Fibroblast of skin of right biceps (primary cell): Measurements from ENCODE around the gene SERINC2.
"Not testable (repeated sequence)": the region's sequence is repeated elsewhere in the genome, so short reads cannot be mapped to it uniquely, and the experiment has no call there.

ENCODE experiments used
- DNase-seq: peaks from one replicate; pipeline ENCODE4 v3.0.0-alpha.2; 2013

SERINC2 gene

GRCh38 chr1:31435471-31436409, 22.7 kb downstream of the SERINC2 start:
- no peak for DNase-seq

GRCh38 chr1:31436596-31437432, 23.8 kb downstream of the SERINC2 start:
- no peak for DNase-seq

GRCh38 chr1:31437433-31438037, 24.5 kb downstream of the SERINC2 start:
- DNase-seq, result no peak

GRCh38 chr1:31439276-31439675, 26.3 kb downstream of the SERINC2 start:
- no peak for DNase-seq

- DNase-seq, result no peak
These were observed 28.1 kb downstream of the SERINC2 start for GRCh38 chr1:31441073-31441472.

- no peak for DNase-seq
These were observed 28.5 kb downstream of the SERINC2 start for GRCh38 chr1:31441558-31441957.

- DNase-seq, result no peak
These were observed 29.1 kb downstream of the SERINC2 start for GRCh38 chr1:31441970-31442647.

GRCh38 chr1:31442648-31442994, 29.6 kb downstream of the SERINC2 start:
- DNase-seq, result no peak

- no peak for DNase-seq
These were observed 30.7 kb downstream of the SERINC2 start for GRCh38 chr1:31443673-31444072.

- no peak for DNase-seq
These were observed 31.9 kb downstream of the SERINC2 start for GRCh38 chr1:31444725-31445448.

GRCh38 chr1:31445951-31446350, 32.9 kb downstream of the SERINC2 start:
- no peak for DNase-seq

GRCh38 chr1:31447210-31447609, 34.2 kb downstream of the SERINC2 start:
- no peak for DNase-seq

- no peak for DNase-seq
These were observed 40.5 kb downstream of the SERINC2 start for GRCh38 chr1:31453384-31454079.

- no peak for DNase-seq
These were observed 45.4 kb downstream of the SERINC2 start for GRCh38 chr1:31458287-31458896.

- no peak for DNase-seq
These were observed 47.0 kb downstream of the SERINC2 start for GRCh38 chr1:31460027-31460426.

GRCh38 chr1:31467005-31467674, 54.1 kb downstream of the SERINC2 start:
- no peak for DNase-seq

- no peak for DNase-seq
These were observed 57.8 kb downstream of the SERINC2 start for GRCh38 chr1:31470794-31471315.

GRCh38 chr1:31471452-31472313, 58.7 kb downstream of the SERINC2 start:
- DNase-seq, result not testable (repeated sequence)

GRCh38 chr1:31472314-31472651, 59.3 kb downstream of the SERINC2 start:
- not testable (repeated sequence) for DNase-seq
